SK-N-SH (cell line): ENCODE results near the gene MRPS27. TPM values are rescaled to one million over a fixed set of nuclear protein-coding genes. Genes with fewer than 3 reads are reported as not detected.

Experiments used
- CTCF ChIA-PET: fragments of 300-600, 350-600 bp; formaldehyde crosslinking; extraction: SDS; loops from one replicate; lab custom pipeline; 2021; lab: Yijun Ruan, JAX
- POLR2A ChIA-PET: fragments of 350-600 bp; sonication (Branson Sonifier 250); formaldehyde crosslinking; extraction: SDS; loops from one replicate; lab custom pipeline; 2020; ENCODE audit warnings: antibody characterized with exemption, inconsistent platforms; lab: Yijun Ruan, JAX
- DNase-seq: peaks from one replicate; pipeline ENCODE4 v3.0.0; 2012
- H2AFZ ChIP-seq: fragments of 200-600 bp; sonication (generic); 2 replicates; pipeline ENCODE4 v1.8.1; 2016; ENCODE audit warnings: antibody characterized with exemption, mild to moderate bottlenecking, low read depth
- H3F3A ChIP-seq: fragments of 200-600 bp; sonication (generic); replicated peaks from 2 replicates; pipeline ENCODE3; 2016; ENCODE audit warnings: antibody characterized with exemption, mild to moderate bottlenecking; ENCODE audit not compliant: insufficient read depth
- H3K27ac ChIP-seq, 2 experiments: fragments of 200-500 bp in 1 of 2; fragments of 200-600 bp in 1 of 2; sonication (Bioruptor generic) in 1 of 2; sonication (generic), shearing (Covaris generic) in 1 of 2; 2 replicates each; pipeline versions ENCODE4 v1.5.1 to v1.6.1; 2014 to 2016; ENCODE audit warnings: low read depth in 2 of 2, inconsistent platforms in 1 of 2, low read length in 1 of 2, mild to moderate bottlenecking in 1 of 2, mixed read lengths in 1 of 2
- H3K27me3 ChIP-seq: fragments of 200-600 bp; sonication (generic), shearing (Covaris generic); 2 replicates; pipeline ENCODE4 v1.6.1; 2016; ENCODE audit warnings: mixed run types; ENCODE audit not compliant: insufficient read depth
- H3K36me3 ChIP-seq, 2 experiments: fragments of 200-500 bp in 1 of 2; fragments of 200-600 bp in 1 of 2; sonication (Bioruptor generic) in 1 of 2; sonication (generic) in 1 of 2; replicated peaks in 1 of 2; 2 replicates each; pipeline versions ENCODE3 to v1.5.1; 2014 to 2016; ENCODE audit warnings: low read length in 1 of 2, mild to moderate bottlenecking in 1 of 2; ENCODE audit not compliant: insufficient read depth in 2 of 2, control insufficient read depth in 1 of 2
- H3K4me1 ChIP-seq, 2 experiments: fragments of 200-500 bp in 1 of 2; fragments of 200-600 bp in 1 of 2; sonication (Bioruptor generic) in 1 of 2; sonication (generic), shearing (Covaris generic) in 1 of 2; 2 replicates each; pipeline versions ENCODE4 v1.5.1 to v1.6.1; 2014 to 2016; ENCODE audit warnings: low read depth in 1 of 2, low read length in 1 of 2, mixed run types in 1 of 2; ENCODE audit not compliant: insufficient read depth in 2 of 2, control insufficient read depth in 1 of 2
- H3K4me2 ChIP-seq: fragments of 200-600 bp; sonication (generic), shearing (Covaris generic); 2 replicates; pipeline ENCODE4 v1.6.1; 2017; ENCODE audit warnings: mixed run types
- H3K4me3 ChIP-seq, 2 experiments: fragments of 200-500 bp in 1 of 2; fragments of 200-600 bp in 1 of 2; sonication (Bioruptor generic) in 1 of 2; sonication (generic), shearing (Covaris generic) in 1 of 2; 2 replicates each; pipeline versions ENCODE4 v1.5.1 to v1.8.1; 2014 to 2016; ENCODE audit warnings: low read depth in 2 of 2, inconsistent platforms in 1 of 2, low read length in 1 of 2, mild to moderate bottlenecking in 1 of 2, mixed read lengths in 1 of 2, moderate library complexity in 1 of 2
- H3K79me2 ChIP-seq: fragments of 200-600 bp; sonication (generic); 2 replicates; pipeline ENCODE4 v1.8.1; 2017; ENCODE audit warnings: mild to moderate bottlenecking; ENCODE audit not compliant: insufficient read depth
- H3K9ac ChIP-seq: fragments of 200-600 bp; sonication (generic); 2 replicates; pipeline ENCODE4 v1.6.1; 2017; ENCODE audit warnings: mixed run types
- H3K9me2 ChIP-seq: fragments of 200-600 bp; sonication (generic); 2 replicates; pipeline ENCODE4 v1.6.1; 2017; ENCODE audit warnings: mixed run types
- H3K9me3 ChIP-seq: fragments of 200-600 bp; sonication (generic); 2 replicates; pipeline ENCODE4 v1.6.1; 2017; ENCODE audit warnings: mixed run types, mild to moderate bottlenecking, moderate library complexity
- H4K20me1 ChIP-seq: fragments of 200-600 bp; sonication (generic); 2 replicates; pipeline ENCODE4 v1.6.1; 2017; ENCODE audit warnings: mild to moderate bottlenecking, mixed run types; ENCODE audit not compliant: insufficient read depth
- CHD2 ChIP-seq: fragments of 150-350 bp; IDR thresholded peaks from 2 replicates; pipeline ENCODE4 v1.6.1; 2018; ENCODE audit warnings: low read length; ENCODE audit not compliant: partially characterized antibody
- ELF1 ChIP-seq: IDR thresholded peaks from 2 replicates; pipeline ENCODE4 v1.4.0; 2012
- GABPA ChIP-seq: IDR thresholded peaks from 2 replicates; pipeline ENCODE4 v1.4.0; 2012; ENCODE audit warnings: low read depth, mild to moderate bottlenecking
- IRF3 ChIP-seq: fragments of 150-350 bp; IDR thresholded peaks from 2 replicates; pipeline ENCODE4 v1.6.1; 2016; ENCODE audit warnings: mild to moderate bottlenecking, low read depth, low read length
- JUND ChIP-seq: IDR thresholded peaks from 2 replicates; pipeline ENCODE4 v1.4.0; 2012
- MEF2A ChIP-seq: IDR thresholded peaks from 2 replicates; pipeline ENCODE4 v1.4.0; 2012; ENCODE audit warnings: low read depth, borderline replicate concordance
- MXI1 ChIP-seq: IDR thresholded peaks from 2 replicates; pipeline ENCODE4 v1.6.1; 2012; ENCODE audit warnings: mild to moderate bottlenecking, low read depth, low read length, improper control_type of control experiment
- NRF1 ChIP-seq: IDR thresholded peaks from 2 replicates; pipeline ENCODE4 v1.6.1; 2012; ENCODE audit warnings: low read depth, mild to moderate bottlenecking, low read length
- RCOR1 ChIP-seq: fragments of 150-350 bp; IDR thresholded peaks from 2 replicates; pipeline ENCODE4 v1.6.1; 2017; ENCODE audit warnings: antibody characterized with exemption, low read length
- REST ChIP-seq: IDR thresholded peaks from 2 replicates; pipeline ENCODE4 v1.6.1; 2012; ENCODE audit warnings: mild to moderate bottlenecking, low read depth, low read length, moderate library complexity
- SIN3A ChIP-seq: IDR thresholded peaks from 2 replicates; pipeline ENCODE4 v1.6.1; 2012; ENCODE audit warnings: low read depth, mild to moderate bottlenecking, low read length, moderate library complexity, borderline replicate concordance
- TCF12 ChIP-seq: IDR thresholded peaks from 2 replicates; pipeline ENCODE4 v1.4.0; 2012
- USF1 ChIP-seq: IDR thresholded peaks from 2 replicates; pipeline ENCODE4 v1.4.0; 2012; ENCODE audit warnings: low read depth, borderline replicate concordance
- USF2 ChIP-seq: fragments of 150-350 bp; IDR thresholded peaks from 2 replicates; pipeline ENCODE4 v1.6.1; 2017; ENCODE audit warnings: antibody characterized with exemption, low read length, low read depth, borderline replicate concordance
- YY1 ChIP-seq: IDR thresholded peaks from 2 replicates; pipeline ENCODE4 v1.4.0; 2012; ENCODE audit warnings: low read depth, mild to moderate bottlenecking
- ZBTB33 ChIP-seq: IDR thresholded peaks from 2 replicates; pipeline ENCODE4 v1.4.0; 2012; ENCODE audit warnings: low read depth, borderline replicate concordance
- WGBS: methylation state at CpG from one replicate; pipeline ENCODE4 v1.1.6; 2017; ENCODE audit warnings: low lambda C conversion rate; 5-methylcytosine and 5-hydroxymethylcytosine counted together
- polyA plus RNA-seq, 3 experiments: library from polyadenylated mRNA; depleted of rRNA; stranded (reverse); fragments of >200 nt; gene quantifications; 2 replicates each; pipeline ENCODE4 v1.2.3, GENCODE V29; 2012

MRPS27 gene
- polyA plus RNA-seq, 1 of the 3 experiments (the other 2 are of a cell fraction), result 37.5 TPM

- TF ChIP-seq USF1, result no peak
- no peak for TF ChIP-seq ZBTB33
- TF ChIP-seq MXI1, result no peak
- no peak for TF ChIP-seq SIN3A
- no peak for TF ChIP-seq NRF1
- TF ChIP-seq YY1, result no peak
These were observed 93.1 kb downstream of the MRPS27 start (continued) for GRCh38 chr5:72226950-72227349.

- Histone ChIP-seq H3K79me2 (no peaks in the 10 kb centered on the region; the same call in 1 of the 2 replicates), H3K4me1 (peaks cover 3 to 10% of the 10 kb centered on the region in 2 experiments; a peak in 3 of 4 replicates), H3K36me3 (peaks cover 54 to 63% of the 10 kb centered on the region in 2 experiments), H3K4me3 (no peak overlapping the region), H3K27ac (peak overlapping the region; percentile 76 to 77; a peak in 3 of 4 replicates), H3K27me3 (no peaks in the 10 kb centered on the region), H3K9me3 (no peaks in the 10 kb centered on the region), H3K9me2 (no peaks in the 10 kb centered on the region), H2AFZ (no peak overlapping the region)
- WGBS, result 93% methylated on average over 3 of the region's 3 CpGs
- POLR2A ChIA-PET, result no interaction called here
- no peak for DNase-seq
- no peak for TF ChIP-seq GABPA
- no peak for TF ChIP-seq JUND
- TF ChIP-seq MXI1, result no peak
- TF ChIP-seq REST, result no peak
- TF ChIP-seq USF2, result no peak
- no peak for TF ChIP-seq MEF2A
- no peak for TF ChIP-seq TCF12
- no peak for TF ChIP-seq YY1
- TF ChIP-seq ELF1, result no peak
- TF ChIP-seq IRF3, result no peak
- no peak for TF ChIP-seq RCOR1
- no peak for TF ChIP-seq CHD2
- TF ChIP-seq, all 33 proteins: peak for 0
- Histone ChIP-seq H3K4me2 (peak overlapping the region; percentile 25; the same call in 1 of the 2 replicates), H4K20me1 (no peaks in the 10 kb centered on the region), H3F3A (peaks cover 5% of the 10 kb centered on the region), H3K9ac (peak overlapping the region; percentile 15; the same call in 1 of the 2 replicates)
- CTCF ChIA-PET, result interaction anchor here (2.6 kb wide), 1 partner anchor 20 kb away, joined by 9 read pairs; no protein-coding TSS in a partner anchor
These were observed 94.3 kb downstream of the MRPS27 start for GRCh38 chr5:72225741-72226140.
